Head of caudate nucleus (tissue), 42 donors: ENCODE results near the gene AMIGO3.

Experiments
- DNase-seq, 42 donors: peaks; one replicate each; pipeline versions ENCODE4 v3.0.0 to v3.0.0-alpha.2; 2020 to 2021; ENCODE audit warnings: mixed read lengths in 7 of 42
- intact Hi-C: fragments of 100-400 bp; cut with DNase I; formaldehyde crosslinking; loops from one replicate; pipeline ENCODE4 v1.15.0; 2022

Gene AMIGO3

GRCh38 chr3:49675912-49676311 is 43.6 kb downstream of the AMIGO3 start:
- no peak for DNase-seq
- intact Hi-C loops, result no loop called here

GRCh38 chr3:49674497-49674983 is 44.9 kb downstream of the AMIGO3 start:
- intact Hi-C loops, result loop anchor here (5.0 kb wide), 1 partner anchor 132 kb away; no protein-coding TSS in a partner anchor

GRCh38 chr3:49673715-49674496 is 45.6 kb downstream of the AMIGO3 start, which contains the start of gene APEH:
TSS of gene APEH (plus strand) at chr3:49674351. CDS start at chr3:49674402, 51 bp downstream.
- intact Hi-C loops, result loop anchor here (5.0 kb wide), 1 partner anchor 132 kb away; no protein-coding TSS in a partner anchor

More at GRCh38 chr3:49674497-49674983, 44.9 kb downstream of the AMIGO3 start:
- DNase-seq, result peak in 1 of 42 donors; percentile 24

DNA sequence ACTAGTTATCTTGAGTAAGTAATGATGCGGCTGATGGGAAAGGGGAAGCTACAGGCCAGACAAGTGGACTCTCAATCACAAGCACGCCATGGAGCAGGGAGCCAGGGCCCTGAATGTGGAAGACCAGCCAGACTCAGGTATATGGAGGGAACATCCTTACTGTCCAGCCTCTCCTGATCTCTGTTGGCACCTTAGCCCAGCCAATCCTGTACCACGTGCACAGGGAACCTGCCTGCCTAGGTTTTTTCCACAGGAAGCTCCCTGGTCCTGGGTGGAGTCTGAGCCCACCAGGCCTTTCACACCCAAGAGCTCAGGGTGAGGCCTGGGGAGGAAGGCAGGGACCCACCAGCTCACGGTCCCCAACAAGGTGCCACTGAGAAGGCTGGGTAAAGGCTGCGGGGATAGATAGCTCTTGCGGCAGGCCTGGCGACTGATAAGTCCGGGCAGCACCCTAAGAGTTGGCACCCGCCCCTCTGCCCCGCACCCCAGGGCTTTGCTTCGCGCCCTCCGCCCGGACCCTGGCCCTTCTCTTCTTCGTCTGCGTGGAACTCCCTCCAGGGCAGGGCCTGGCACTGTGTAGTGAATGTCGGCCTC is 46.3 kb downstream of the AMIGO3 start:
- DNase-seq, result no peak
- intact Hi-C loops, result loop anchor here (5.0 kb wide), 1 partner anchor 131 kb away; no protein-coding TSS in a partner anchor

More at GRCh38 chr3:49673715-49674496, 45.6 kb downstream of the AMIGO3 start, which contains the start of gene APEH:
- peak; percentile 86 to 98 (median 94) for DNase-seq

DNA sequence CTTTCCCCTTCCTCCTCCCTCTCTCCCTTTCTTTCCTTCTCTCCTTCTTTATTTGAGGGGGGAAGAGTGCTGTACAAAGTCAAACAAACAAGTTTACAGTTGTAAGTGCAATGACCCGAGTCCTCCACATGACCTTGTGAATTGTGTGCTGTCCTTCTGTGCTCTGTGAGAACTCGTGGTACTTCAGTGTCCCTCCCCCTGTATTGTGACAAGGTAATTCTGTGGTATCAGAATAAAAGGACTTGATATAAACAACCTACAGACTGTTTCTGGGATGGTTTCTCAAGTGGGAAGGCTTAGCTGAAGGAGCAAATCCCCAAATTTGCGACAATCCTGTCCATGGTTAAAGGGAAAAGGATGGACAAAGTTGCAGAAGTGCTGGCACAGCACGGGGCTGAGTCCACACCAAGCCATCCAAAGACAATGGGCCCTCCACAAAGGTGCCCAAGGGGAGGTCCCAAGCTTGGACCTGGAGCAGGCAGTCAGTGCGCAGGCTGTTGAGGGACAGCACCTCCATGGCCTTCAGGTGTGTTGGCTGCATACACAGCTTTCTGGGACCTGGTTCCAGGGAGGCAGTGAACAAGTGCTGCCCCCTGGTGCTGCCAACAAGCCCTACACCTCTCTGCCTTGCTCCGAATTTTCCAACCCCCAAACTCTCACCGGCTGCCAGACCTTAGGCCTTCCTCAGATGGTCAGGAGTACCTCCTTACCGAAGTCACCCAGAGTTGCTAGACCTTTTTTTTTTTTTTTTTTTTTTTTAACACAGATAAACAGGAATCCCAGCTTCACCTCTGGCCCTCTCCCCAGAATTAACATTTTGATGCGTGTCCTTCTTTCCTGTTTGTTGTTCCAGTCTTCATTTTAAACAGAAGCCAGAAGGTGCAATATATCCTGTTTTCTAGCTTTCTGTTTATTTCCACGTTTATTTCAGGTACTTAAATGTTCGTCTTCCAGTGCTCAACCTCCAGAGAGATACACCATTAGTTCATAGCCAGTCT is 47.9 kb downstream of the AMIGO3 start:
- intact Hi-C loops, result loop anchor here (5.0 kb wide), 1 partner anchor 129 kb away; no protein-coding TSS in a partner anchor
- DNase-seq, result peak; percentile 48 to 88 (median 70)

- intact Hi-C loops, result loop anchor here (5.0 kb wide), 1 partner anchor 129 kb away; no protein-coding TSS in a partner anchor
- no peak for DNase-seq
Measured at GRCh38 chr3:49670940-49671290, 48.6 kb downstream of the AMIGO3 start.

DNA sequence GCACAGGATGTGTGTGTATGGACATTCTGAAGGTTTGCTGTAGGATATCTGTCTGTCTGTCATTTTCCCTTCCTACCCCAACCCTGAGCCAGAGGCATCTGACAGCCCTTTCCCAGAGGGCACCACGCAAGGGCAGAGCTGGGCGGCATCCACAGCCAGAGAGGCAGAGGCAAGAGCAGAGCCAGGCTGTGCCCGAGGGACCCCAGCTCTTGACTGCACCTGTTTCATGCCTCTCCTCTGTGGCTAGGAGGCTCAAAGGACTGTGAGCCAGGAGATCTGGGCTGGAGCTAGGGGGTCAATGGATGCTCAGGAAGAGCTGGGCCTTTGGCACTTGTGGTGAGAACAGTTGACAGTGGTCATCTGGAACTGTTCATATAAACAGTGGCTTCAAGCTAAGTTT is 50.1 kb downstream of the AMIGO3 start:
- no peak for DNase-seq
- intact Hi-C loops, result no loop called here

DNA sequence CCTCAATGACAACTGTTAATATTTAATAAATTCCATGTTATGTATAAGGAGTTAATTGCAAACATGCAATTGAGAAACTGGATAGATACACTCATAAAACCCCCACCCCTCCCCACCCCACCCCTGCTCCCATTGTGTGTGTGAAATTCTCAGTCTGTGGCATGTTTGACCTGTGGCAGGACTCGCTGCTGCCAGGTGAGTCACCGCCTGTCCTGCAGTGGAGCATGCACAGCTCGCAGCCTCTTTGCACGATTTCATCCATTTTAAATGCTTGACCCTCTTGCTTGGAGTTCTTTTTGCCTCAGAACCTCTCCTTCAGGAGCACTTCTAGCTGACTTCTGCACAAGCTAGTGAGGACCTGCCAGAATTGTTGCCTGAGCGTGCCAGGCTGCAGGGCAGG is 50.6 kb downstream of the AMIGO3 start:
- DNase-seq, result no peak
- intact Hi-C loops, result no loop called here

DNA sequence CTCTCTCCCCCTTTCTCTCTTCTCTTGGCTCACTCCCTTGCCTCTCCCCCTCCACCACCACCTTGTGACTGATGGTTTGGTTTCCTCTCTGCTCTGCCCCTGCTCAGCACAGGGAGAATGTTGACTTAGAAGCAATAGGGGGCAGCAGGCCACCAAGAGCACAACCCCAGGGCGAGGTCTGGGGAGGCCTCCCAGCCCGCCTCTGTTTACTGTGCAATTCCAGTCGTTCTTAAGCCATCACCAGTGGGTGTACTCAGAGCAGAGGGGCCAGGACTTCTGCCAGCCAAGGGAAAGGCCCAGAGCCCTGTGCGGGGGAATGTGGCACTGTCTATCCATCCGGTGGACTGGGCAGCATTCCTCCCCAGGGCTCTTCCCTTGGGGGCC is 51.1 kb downstream of the AMIGO3 start:
- intact Hi-C loops, result no loop called here
- DNase-seq, result no peak

DNA sequence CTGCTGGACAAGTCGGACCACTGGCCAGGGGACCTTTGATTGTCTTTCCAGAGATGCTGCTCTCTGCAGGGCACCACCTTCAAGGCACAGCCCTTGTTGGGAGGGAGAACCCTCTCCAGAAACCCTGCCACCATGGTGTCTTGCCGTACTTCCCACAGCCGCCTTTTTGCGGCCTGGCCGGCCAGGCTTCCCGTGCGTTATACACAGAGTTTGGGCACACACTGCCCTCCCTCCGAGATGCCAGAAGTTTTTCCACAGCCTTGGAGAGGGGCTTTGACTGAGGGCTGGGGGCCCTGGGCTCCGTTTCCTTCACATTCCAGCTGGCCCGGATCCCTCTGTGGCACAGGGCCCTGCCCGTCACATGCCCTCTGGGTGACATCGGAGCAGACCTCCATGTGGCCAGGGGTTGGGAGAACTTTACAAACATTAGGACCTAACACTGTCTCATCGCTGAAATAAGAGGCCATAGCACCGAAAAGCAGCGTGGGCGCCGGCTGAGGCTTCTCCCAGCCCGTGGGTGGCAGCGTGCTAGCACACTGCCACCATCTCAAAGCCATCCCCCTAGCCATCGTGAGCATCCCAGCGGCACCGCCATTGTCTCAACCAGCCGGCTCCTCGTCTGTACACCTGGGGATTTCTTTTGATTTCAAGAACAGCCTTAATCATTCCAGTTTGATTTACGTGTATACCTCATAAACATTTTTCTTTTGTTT is 51.6 kb downstream of the AMIGO3 start:
- intact Hi-C loops, result no loop called here
- no peak for DNase-seq
